GM12874 (cell line): Measurements from ENCODE around the gene ITK.

Experiments
- CTCF ChIP-seq: IDR thresholded peaks from 2 replicates; pipeline ENCODE4 v1.5.1; 2011; ENCODE audit warnings: low read depth, mild to moderate bottlenecking, control low read depth, low read length, moderate library complexity; ENCODE audit not compliant: insufficient read depth

The ITK gene

GRCh38 chr5:157201857-157202256 is 21.2 kb downstream of the ITK start:
- no peak for TF ChIP-seq CTCF

GRCh38 chr5:157203417-157203816 is 22.8 kb downstream of the ITK start:
- TF ChIP-seq CTCF = no peak

- TF ChIP-seq CTCF = no peak
Measured at GRCh38 chr5:157204765-157205164, 24.1 kb downstream of the ITK start.

GRCh38 chr5:157205708-157206107 is 25.1 kb downstream of the ITK start:
- no peak for TF ChIP-seq CTCF

- no peak for TF ChIP-seq CTCF
Measured at GRCh38 chr5:157212307-157212706, 31.7 kb downstream of the ITK start.

GRCh38 chr5:157213527-157214243 is 33.0 kb downstream of the ITK start:
- no peak for TF ChIP-seq CTCF

GRCh38 chr5:157214415-157214814 is 33.8 kb downstream of the ITK start:
- no peak for TF ChIP-seq CTCF
